K562 (cell line): ENCODE data around the gene CHRND. TPM values are rescaled to one million over a fixed set of nuclear protein-coding genes. Genes with fewer than 3 reads are reported as not detected.

Experiments
- ATAC-seq: fragments of 200-7000 bp; cut with Tn5 transposase; 3 replicates; pipeline ENCODE4 v1.9.1; 2020; ENCODE audit warnings: moderate library complexity
- BruUV-seq: library from RNA; stranded (reverse); fragments of 400-500 nt; replicated peaks from 2 replicates; lab custom pipeline; 2021; lab: Mats Ljungman, UMichigan
- CTCF ChIA-PET: fragments of 300-600 bp; formaldehyde crosslinking; extraction: SDS; loops from one replicate; lab custom pipeline; 2021; ENCODE audit warnings: low intra/inter-chr PET ratio; lab: Yijun Ruan, JAX
- POLR2A ChIA-PET: fragments of 300-600, 350-650 bp; sonication (Branson Sonifier 250); formaldehyde crosslinking; extraction: SDS; loops from one replicate; lab custom pipeline; 2021; ENCODE audit warnings: antibody characterized with exemption, inconsistent platforms; lab: Yijun Ruan, JAX
- DNase-seq, 4 experiments: peaks; one replicate each; pipeline versions ENCODE4 v3.0.0 to v3.0.0-alpha.2; 2011 to 2018; ENCODE audit warnings: low spot score in 3 of 4, mixed read lengths in 3 of 4; ENCODE audit errors: extremely low read depth in 1 of 4
- FAIRE-seq: peaks from 2 replicates; lab custom pipeline; 2011; peaks lifted over from hg19 to GRCh38; lab: Jason Lieb, UNC
- H2AFZ ChIP-seq: 2 replicates; pipeline ENCODE4 v1.6.0; 2011; ENCODE audit warnings: low read depth, low read length, control low read depth, inconsistent platforms
- H3K27ac ChIP-seq: fragments of 200-600 bp; 3 replicates; pipeline ENCODE4 v1.8.0; 2011; ENCODE audit warnings: low read depth, mild to moderate bottlenecking, control low read depth, inconsistent platforms, low read length, moderate library complexity, mixed read lengths; ENCODE audit errors: extremely low read depth
- H3K27me3 ChIP-seq, 2 experiments: fragments of 300-600 bp in 1 of 2; 2 replicates in 1 of 2; 3 replicates in 1 of 2; pipeline versions ENCODE4 v1.6.0 to v1.8.0; 2011; ENCODE audit warnings: inconsistent platforms in 2 of 2, low read length in 2 of 2, mild to moderate bottlenecking in 1 of 2, mixed read lengths in 1 of 2, moderate library complexity in 1 of 2; ENCODE audit not compliant: control insufficient read depth in 2 of 2, insufficient read depth in 2 of 2
- H3K36me3 ChIP-seq: fragments of 300-600 bp; 3 replicates; pipeline ENCODE4 v1.8.0; 2011; ENCODE audit warnings: mild to moderate bottlenecking, low read length, inconsistent platforms; ENCODE audit not compliant: control insufficient read depth, insufficient read depth
- H3K4me1 ChIP-seq, 2 experiments: fragments of 200-600 bp in 1 of 2; replicated peaks in 1 of 2; 2 replicates in 1 of 2; 3 replicates in 1 of 2; pipeline versions ENCODE4 v1.5.1 to v1.8.0; 2011; ENCODE audit warnings: inconsistent platforms in 2 of 2, low read length in 2 of 2, mild to moderate bottlenecking in 1 of 2, mixed read lengths in 1 of 2, moderate library complexity in 1 of 2; ENCODE audit not compliant: control insufficient read depth in 2 of 2, insufficient read depth in 2 of 2
- H3K4me2 ChIP-seq: 2 replicates; pipeline ENCODE4 v1.6.1; 2011; ENCODE audit warnings: low read length, control low read depth, inconsistent platforms, mixed read lengths; ENCODE audit not compliant: insufficient read depth
- H3K4me3 ChIP-seq: fragments of 200-600 bp; sonication (generic), shearing (Covaris generic); 2 replicates; pipeline ENCODE4 v1.5.1; 2016; ENCODE audit warnings: control low read depth, inconsistent platforms
- H3K79me2 ChIP-seq: fragments of 200-600 bp; 3 replicates; pipeline ENCODE4 v1.8.0; 2011; ENCODE audit warnings: low read length, inconsistent platforms; ENCODE audit not compliant: control insufficient read depth, insufficient read depth
- H3K9ac ChIP-seq, 2 experiments: 2 replicates each; pipeline versions ENCODE4 v1.6.0 to v1.6.1; 2011; ENCODE audit warnings: low read depth in 2 of 2, low read length in 2 of 2, control low read depth in 1 of 2, inconsistent platforms in 1 of 2, mild to moderate bottlenecking in 1 of 2, mixed read lengths in 1 of 2; ENCODE audit not compliant: insufficient read depth in 1 of 2
- H3K9me1 ChIP-seq: one replicate; pipeline ENCODE4 v1.6.0; 2011; ENCODE audit warnings: inconsistent platforms, mild to moderate bottlenecking, low read length, moderate library complexity; ENCODE audit not compliant: control insufficient read depth, insufficient read depth
- H3K9me3 ChIP-seq: replicated peaks from 2 replicates; pipeline ENCODE4 v1.5.1; 2011; ENCODE audit warnings: low read depth, low read length, inconsistent platforms; ENCODE audit not compliant: control insufficient read depth, insufficient read depth
- H4K20me1 ChIP-seq: replicated peaks from 2 replicates; pipeline ENCODE4 v1.6.1; 2011; ENCODE audit warnings: low read length, inconsistent platforms, mixed read lengths; ENCODE audit not compliant: control insufficient read depth, insufficient read depth
- C11orf30 ChIP-seq: fragments of 450-650 bp; IDR thresholded peaks from 2 replicates; pipeline ENCODE4 v1.6.1; 2016; ENCODE audit warnings: low read depth, mild to moderate bottlenecking
- MAFF ChIP-seq: IDR thresholded peaks from 2 replicates; pipeline ENCODE4 v1.6.1; 2012; ENCODE audit warnings: low read length, improper control_type of control experiment
- MAFG ChIP-seq: fragments of 450-650 bp; conservative IDR thresholded peaks from 2 replicates; pipeline ENCODE4 v1.6.1; 2016; ENCODE audit warnings: missing genetic modification characterization, missing compliant biosample characterization
- MAFK ChIP-seq: IDR thresholded peaks from 2 replicates; pipeline ENCODE4 v1.6.1; 2011; ENCODE audit warnings: low read length, improper control_type of control experiment
- NFE2 ChIP-seq: IDR thresholded peaks from 2 replicates; pipeline ENCODE4 v1.6.1; 2014; ENCODE audit warnings: antibody characterized with exemption, low read depth
- RBM14 ChIP-seq: fragments of 200-400 bp; formaldehyde crosslinking; IDR thresholded peaks from 2 replicates; pipeline ENCODE4 v1.6.1; 2018; ENCODE audit warnings: low read depth, mild to moderate bottlenecking, low read length, moderate library complexity, borderline replicate concordance; ENCODE audit not compliant: insufficient read depth
- ZNF316 ChIP-seq: fragments of 450-650 bp; IDR thresholded peaks from 2 replicates; pipeline ENCODE4 v1.6.1; 2016
- WGBS: fragments of 100-300 bp; shearing (Covaris generic); methylation state at CpG from one replicate; pipeline ENCODE4 v1.1.6; 2016; ENCODE audit warnings: low coverage, mixed read lengths; ENCODE audit not compliant: insufficient coverage; ENCODE audit errors: missing lambda C conversion rate; 5-methylcytosine and 5-hydroxymethylcytosine counted together
- in situ Hi-C: fragments of 300-500 bp; cut with MboI; formaldehyde crosslinking; loops from 4 replicates; pipeline ENCODE4 v1.15.0; 2018; ENCODE audit warnings: inconsistent platforms, mixed read lengths
- intact Hi-C: fragments of 100-400 bp; cut with micrococcal nuclease; formaldehyde crosslinking; loops from 2 replicates; pipeline ENCODE4 v1.14.2; 2022
- polyA plus RNA-seq, 8 experiments: library from polyadenylated mRNA; depleted of rRNA in 4 of 8; stranded (reverse) in 5 of 8; unstranded in 3 of 8; fragments of >200 nt; fragmentation: Nextera tagmentation in 2 of 8; fragmentation: Illumina TruSeq in 1 of 8; extraction: Ambion mirVana in 2 of 8; extraction: Trizol in 1 of 8; gene quantifications; 2 replicates each; pipeline versions ENCODE4 v1.2.1 to v1.2.3, GENCODE V29; 2011 to 2014; ENCODE audit warnings: inconsistent platforms in 1 of 8, missing spikeins in 1 of 8
- total RNA-seq, 7 experiments: library from RNA; depleted of rRNA in 6 of 7; stranded (reverse); fragments of >200 nt in 6 of 7; fragmentation: Illumina TruSeq in 2 of 7; extraction: Trizol in 2 of 7; gene quantifications; 2 replicates each; pipeline versions ENCODE4 v1.2.1 to v1.2.3, GENCODE V29; 2011 to 2021; ENCODE audit warnings: low replicate concordance in 1 of 7
- TF ChIP-seq, protein P1 (sequence below): fragments of 250-450 bp; sonication (Bioruptor Pico); IDR thresholded peaks from 2 replicates; pipeline ENCODE4 v1.8.0; 2021; ENCODE audit warnings: borderline replicate concordance, mild to moderate bottlenecking, moderate library complexity; ENCODE audit not compliant: poor library complexity, severe bottlenecking
- TF ChIP-seq, protein P2 (sequence below): fragments of 250-450 bp; sonication (Bioruptor Pico); IDR thresholded peaks from 2 replicates; pipeline ENCODE4 v1.4.0; 2020
- TF ChIP-seq, protein P3 (sequence below): sonication (generic); formaldehyde crosslinking; IDR thresholded peaks from 2 replicates; pipeline ENCODE4 v1.8.0; 2022; ENCODE audit warnings: mild to moderate bottlenecking, low read depth, missing genetic modification reagents

The CHRND gene
- total and polyA plus RNA-seq, 9 of the 15 experiments (the other 6 are each of a cell fraction or from before 2014, with no cell fraction given), result not detected

DNA sequence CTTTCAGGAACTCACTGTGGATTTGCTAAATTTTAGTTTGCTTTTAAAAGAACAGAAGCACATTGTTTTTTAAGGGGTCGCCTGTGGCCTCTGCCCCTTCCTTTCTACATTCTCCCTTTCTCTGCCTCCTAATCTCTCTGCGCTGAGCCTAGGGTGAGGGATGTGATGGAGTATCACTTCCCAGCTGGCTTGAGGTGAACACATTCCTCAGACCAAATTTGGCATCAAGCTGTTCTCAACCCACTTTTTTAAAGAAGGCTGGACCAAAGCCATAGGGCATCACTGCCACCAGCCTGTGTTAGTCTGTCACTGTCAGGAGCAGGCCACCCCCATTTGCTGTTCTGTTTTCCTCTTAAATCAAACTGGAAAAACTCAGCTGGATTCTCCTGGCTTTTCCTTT, 51.9 kb downstream of the CHRND start (continued):
- TF ChIP-seq, protein P1, sequence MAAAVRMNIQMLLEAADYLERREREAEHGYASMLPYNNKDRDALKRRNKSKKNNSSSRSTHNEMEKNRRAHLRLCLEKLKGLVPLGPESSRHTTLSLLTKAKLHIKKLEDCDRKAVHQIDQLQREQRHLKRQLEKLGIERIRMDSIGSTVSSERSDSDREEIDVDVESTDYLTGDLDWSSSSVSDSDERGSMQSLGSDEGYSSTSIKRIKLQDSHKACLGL (CRISPR knock-in tag), result no peak
- TF ChIP-seq RBM14, result no peak
- TF ChIP-seq, protein P2, sequence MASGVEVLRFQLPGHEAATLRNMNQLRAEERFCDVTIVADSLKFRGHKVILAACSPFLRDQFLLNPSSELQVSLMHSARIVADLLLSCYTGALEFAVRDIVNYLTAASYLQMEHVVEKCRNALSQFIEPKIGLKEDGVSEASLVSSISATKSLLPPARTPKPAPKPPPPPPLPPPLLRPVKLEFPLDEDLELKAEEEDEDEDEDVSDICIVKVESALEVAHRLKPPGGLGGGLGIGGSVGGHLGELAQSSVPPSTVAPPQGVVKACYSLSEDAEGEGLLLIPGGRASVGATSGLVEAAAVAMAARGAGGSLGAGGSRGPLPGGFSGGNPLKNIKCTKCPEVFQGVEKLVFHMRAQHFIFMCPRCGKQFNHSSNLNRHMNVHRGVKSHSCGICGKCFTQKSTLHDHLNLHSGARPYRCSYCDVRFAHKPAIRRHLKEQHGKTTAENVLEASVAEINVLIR (CRISPR knock-in tag), result no peak

DNA sequence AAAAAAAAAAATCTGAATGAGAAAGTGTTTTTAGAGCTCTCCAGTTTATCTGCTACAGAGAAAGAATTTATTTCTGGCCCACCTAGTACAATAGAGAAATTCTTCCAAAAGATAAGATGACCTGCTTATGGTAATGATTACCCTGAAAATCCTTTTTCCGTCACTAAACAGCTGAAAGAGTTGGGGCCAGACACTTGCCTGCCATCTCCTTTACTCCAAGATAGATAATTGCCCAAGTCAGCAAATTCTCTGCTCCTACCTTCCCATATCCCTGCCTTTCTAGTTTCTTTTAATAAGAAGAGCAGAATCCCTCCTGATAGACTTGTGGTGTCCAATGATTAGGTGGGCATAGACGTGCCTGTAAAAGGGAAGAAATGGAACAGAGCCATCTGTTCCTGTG, 52.7 kb downstream of the CHRND start:
- Histone ChIP-seq H3K4me2 (no peak overlapping the region), H3K79me2 (no peaks in the 10 kb centered on the region), H3K27me3 (no peaks in the 10 kb centered on the region), H3K9me1 (no peaks in the 10 kb centered on the region), H3K4me1 (no peaks in the 10 kb centered on the region), H3K9me3 (no peaks in the 10 kb centered on the region), H3K27ac (no peak overlapping the region), H3K9ac (no peak overlapping the region), H2AFZ (no peak overlapping the region), H3K36me3 (peaks cover 12% of the 10 kb centered on the region; the same call in 2 of the 3 replicates), H3K4me3 (no peak overlapping the region), H4K20me1 (no peaks in the 10 kb centered on the region)
- CTCF ChIA-PET, result no interaction called here
- no peak for DNase-seq
- TF ChIP-seq ZNF316 (peak; percentile 62), MAFG (tag) (0 out of 2 replicates have a peak, but pooled peaks have one; percentile 25), MAFF (peak; percentile 44; the same call in 1 of the 2 replicates), MAFK (peak; percentile 40; the same call in 1 of the 2 replicates), C11orf30 (0 out of 2 replicates have a peak, but pooled peaks have one; percentile 27), NFE2 (no peak)
- TF ChIP-seq, protein P3, sequence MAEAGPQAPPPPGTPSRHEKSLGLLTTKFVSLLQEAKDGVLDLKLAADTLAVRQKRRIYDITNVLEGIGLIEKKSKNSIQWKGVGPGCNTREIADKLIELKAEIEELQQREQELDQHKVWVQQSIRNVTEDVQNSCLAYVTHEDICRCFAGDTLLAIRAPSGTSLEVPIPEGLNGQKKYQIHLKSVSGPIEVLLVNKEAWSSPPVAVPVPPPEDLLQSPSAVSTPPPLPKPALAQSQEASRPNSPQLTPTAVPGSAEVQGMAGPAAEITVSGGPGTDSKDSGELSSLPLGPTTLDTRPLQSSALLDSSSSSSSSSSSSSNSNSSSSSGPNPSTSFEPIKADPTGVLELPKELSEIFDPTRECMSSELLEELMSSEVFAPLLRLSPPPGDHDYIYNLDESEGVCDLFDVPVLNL (CRISPR knock-in tag), result no peak
- no peak for ATAC-seq
- intact Hi-C loops (no loop called here), in situ Hi-C loops (no loop called here)
- POLR2A ChIA-PET, result interaction anchor here (1.4 to 1.7 kb wide), 2 partner anchors 11 to 26 kb away, joined by 3 to 5 read pairs; no protein-coding TSS in a partner anchor
- 63% methylated on average over 1 of the region's 2 CpGs for WGBS
- no peak for FAIRE-seq
- no TSS peak for BruUV-seq
